ENCODE results near the gene FBXO30.

DNA sequence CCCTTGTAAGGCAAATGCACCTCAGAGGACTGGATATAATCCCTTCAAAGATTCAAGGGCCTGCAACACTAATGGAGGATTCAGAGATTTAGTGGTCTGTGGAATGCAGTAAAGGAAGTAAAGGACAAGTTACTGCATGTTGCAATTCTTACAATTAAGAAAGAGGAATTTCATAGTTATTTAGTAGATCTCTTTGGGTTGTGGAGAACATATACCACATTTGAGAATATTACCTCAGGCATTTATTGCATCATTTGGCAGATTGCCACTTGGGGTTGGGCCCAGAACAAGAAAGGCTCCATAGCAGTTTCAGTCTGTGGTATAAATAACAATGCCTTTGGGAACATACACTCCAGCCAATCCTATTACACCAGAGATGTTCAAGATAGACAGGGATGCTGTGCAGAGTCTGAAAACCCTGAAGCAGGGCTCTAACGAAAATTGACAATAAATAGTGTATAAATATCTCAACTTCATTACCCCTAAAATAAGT is 58.4 kb downstream of the FBXO30 start:
- TF ChIP-seq EZH2 (IDR thresholded peaks at IDR 0.05; ENCODE audit: borderline replicate concordance, low read depth, low read length, poor library complexity, severe bottlenecking), result no peak
- TF ChIP-seq, protein P1, sequence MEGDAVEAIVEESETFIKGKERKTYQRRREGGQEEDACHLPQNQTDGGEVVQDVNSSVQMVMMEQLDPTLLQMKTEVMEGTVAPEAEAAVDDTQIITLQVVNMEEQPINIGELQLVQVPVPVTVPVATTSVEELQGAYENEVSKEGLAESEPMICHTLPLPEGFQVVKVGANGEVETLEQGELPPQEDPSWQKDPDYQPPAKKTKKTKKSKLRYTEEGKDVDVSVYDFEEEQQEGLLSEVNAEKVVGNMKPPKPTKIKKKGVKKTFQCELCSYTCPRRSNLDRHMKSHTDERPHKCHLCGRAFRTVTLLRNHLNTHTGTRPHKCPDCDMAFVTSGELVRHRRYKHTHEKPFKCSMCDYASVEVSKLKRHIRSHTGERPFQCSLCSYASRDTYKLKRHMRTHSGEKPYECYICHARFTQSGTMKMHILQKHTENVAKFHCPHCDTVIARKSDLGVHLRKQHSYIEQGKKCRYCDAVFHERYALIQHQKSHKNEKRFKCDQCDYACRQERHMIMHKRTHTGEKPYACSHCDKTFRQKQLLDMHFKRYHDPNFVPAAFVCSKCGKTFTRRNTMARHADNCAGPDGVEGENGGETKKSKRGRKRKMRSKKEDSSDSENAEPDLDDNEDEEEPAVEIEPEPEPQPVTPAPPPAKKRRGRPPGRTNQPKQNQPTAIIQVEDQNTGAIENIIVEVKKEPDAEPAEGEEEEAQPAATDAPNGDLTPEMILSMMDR (conservative IDR thresholded peaks at IDR 0.05; ENCODE audit: low read depth, low read length), result no peak

Data from A673 (cell line).